GM20000 (cell line): ENCODE results near the gene MRGPRD.

Source experiments
- DNase-seq: peaks from one replicate; pipeline ENCODE4 v3.0.0; 2012; ENCODE audit warnings: low spot score
- TF ChIP-seq, protein P1 (sequence below): IDR thresholded peaks from 2 replicates; pipeline ENCODE4 v1.5.1; 2012; ENCODE audit warnings: mild to moderate bottlenecking, control low read depth; ENCODE audit errors: extremely low read depth, missing control alignments

The MRGPRD gene

DNA sequence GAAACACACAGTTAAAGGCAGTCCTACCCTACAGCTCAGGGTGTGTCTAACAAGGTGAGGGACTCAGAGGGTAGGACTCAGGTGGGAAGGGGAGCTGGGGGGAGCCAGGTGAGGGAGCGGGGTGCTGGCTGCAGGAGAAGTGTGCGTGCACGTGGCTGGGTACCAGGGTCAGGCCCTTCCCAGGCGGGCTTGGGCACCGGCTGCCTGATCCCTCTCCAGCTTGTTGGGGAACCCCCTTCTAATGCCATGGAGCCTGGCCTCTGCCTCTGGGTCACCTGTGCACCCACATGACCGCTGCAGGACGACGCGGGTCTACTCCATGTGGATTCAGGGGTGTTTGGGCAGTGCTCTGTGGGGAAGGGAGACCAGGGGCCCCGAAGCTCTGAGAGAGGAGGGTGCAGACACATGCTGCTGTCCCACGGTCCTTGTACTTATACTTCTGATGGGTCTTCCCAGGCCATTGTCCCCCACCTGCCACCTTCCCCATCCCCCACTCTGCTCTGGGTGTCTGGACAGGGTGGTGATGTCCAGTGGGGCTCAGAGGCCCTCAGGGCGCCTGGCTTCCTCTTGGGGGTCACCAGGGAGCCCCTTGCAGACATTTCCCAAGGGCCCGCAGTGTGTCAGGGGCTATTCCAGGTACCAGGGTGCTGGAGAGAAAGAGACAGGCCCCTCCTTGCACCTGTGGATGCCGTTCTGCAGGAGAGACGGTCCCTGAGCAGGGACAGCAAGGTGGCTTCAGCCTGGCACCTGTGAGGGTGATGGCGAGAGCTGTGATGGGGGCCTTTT, 10.4 kb upstream of the MRGPRD start:
- TF ChIP-seq, protein P1, sequence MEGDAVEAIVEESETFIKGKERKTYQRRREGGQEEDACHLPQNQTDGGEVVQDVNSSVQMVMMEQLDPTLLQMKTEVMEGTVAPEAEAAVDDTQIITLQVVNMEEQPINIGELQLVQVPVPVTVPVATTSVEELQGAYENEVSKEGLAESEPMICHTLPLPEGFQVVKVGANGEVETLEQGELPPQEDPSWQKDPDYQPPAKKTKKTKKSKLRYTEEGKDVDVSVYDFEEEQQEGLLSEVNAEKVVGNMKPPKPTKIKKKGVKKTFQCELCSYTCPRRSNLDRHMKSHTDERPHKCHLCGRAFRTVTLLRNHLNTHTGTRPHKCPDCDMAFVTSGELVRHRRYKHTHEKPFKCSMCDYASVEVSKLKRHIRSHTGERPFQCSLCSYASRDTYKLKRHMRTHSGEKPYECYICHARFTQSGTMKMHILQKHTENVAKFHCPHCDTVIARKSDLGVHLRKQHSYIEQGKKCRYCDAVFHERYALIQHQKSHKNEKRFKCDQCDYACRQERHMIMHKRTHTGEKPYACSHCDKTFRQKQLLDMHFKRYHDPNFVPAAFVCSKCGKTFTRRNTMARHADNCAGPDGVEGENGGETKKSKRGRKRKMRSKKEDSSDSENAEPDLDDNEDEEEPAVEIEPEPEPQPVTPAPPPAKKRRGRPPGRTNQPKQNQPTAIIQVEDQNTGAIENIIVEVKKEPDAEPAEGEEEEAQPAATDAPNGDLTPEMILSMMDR = no peak
- no peak for DNase-seq

DNA sequence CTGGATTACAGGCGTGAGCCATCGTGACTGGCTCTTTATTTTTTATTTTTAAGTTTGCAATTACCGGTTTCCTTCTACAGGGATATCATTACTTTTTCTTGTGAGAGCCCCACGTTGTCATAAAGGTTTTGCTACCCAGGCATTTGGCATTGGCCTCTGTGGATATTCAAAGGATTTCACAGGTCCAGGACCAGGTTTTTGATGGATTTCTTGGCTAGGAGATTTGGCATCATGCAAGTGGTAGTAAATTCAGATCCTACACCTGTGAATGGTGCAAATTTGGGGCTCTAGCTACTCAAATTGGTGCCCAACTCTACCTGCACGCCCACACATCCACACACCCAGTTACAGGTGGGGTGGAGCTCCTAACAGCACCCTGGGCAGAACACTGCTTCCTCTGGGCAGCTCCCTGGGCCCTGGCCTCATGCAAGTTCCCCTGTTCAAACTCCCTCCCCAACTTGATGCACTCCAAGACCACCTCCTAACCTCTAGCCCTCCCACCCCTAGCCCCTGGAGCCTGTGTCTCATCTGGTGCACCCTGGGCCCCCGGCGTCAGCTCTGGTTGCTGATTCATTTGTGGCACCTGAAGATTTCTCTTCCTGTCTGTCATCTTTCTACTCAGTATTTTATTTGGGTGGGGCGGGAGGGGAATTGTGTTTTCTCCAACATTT, 9.3 kb upstream of the MRGPRD start:
- TF ChIP-seq, protein P1 = no peak
- DNase-seq = no peak

DNA sequence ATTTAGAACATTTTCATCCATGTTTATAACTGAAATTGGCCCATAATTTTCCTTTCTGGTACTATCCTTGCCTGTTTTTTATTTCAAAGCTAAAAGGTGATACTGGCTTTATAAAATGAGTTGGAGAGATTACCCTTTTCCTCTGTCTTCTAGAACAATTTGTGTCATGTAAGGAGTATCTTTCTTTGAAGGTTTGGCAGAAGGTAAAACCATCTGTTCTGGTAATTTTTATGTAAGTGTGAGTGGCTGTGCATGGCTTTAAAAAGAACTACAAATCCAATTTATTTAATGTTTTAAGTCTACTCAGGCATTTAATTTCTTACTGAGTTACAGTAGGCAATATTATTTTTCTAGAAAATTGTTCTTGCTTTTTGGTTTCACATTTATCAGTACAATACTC, 7.7 kb upstream of the MRGPRD start:
- DNase-seq = no peak
- TF ChIP-seq, protein P1 = no peak

DNA sequence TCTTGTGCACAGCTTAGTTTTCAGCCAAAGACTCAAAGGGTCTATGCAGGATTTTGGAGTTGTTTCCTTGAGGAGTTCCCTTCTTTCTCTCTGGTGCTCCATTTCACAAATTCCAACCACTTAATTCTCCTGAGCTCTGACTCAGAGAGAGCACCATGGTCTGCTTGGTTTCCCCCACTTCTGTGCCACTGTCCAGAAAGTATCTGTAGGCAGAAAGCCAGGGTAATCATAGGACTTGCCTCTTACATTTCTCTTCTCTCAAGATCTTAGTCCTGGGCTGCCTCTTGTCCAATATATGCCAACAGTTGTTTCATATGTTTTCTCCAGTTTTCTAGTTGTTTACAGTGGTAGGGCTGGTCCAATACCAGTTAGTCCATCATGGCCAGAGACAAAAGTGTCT, 6.4 kb upstream of the MRGPRD start:
- TF ChIP-seq, protein P1 = no peak
- DNase-seq = no peak

DNA sequence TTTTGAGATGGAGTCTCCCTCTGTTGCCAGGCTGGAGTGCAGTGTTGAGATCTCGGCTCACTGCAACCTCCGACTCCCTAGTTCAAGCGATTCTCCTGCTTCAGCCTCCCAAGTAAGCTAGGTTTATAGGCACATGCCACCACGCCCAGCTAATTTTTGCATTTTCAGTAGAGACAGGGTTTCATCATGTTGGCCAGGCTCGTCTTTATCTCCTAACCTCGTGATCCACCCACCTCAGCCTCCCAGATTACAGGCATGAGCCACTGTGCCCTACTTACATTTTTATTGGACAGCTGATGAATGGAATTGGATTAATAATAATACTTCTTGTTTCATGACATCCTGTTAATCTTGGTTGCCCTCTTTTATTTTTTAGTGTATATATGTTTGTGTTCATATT, 3.0 kb upstream of the MRGPRD start:
- no peak for DNase-seq
- TF ChIP-seq, protein P1 = no peak

DNA sequence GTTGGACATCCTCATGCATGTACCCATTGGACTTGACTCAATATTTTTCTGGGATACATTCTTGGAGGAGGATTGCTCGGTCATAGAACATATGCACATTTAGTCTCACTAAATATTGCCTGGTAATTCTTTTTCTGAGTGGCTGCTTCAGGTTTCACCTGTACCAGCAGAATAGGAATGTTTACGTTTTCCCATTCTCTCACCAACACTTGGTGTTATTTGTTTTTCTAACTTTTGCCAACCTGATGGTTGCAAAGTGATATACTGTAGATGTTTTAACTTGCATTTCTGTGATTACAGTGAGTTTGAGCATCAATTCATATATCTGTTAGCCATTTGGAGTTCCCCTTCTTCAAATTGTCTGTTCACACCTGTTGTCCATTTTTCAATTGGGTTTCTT, 1.3 kb upstream of the MRGPRD start:
- TF ChIP-seq, protein P1 = no peak
- no peak for DNase-seq
